A549 (cell line): ENCODE data around the gene LAMA2. TPM values are rescaled to one million over a fixed set of nuclear protein-coding genes. Genes with fewer than 3 reads are reported as not detected.

ENCODE experiments used
- ATAC-seq, 2 experiments: fragments of 200-7000 bp in 1 of 2; fragments of >200 bp in 1 of 2; cut with Nextera tagmentation in 1 of 2; cut with Tn5 transposase in 1 of 2; 3 replicates each; pipeline versions ENCODE4 v1.8.0 to v1.9.1; 2018 to 2020; ENCODE audit warnings: mild to moderate bottlenecking in 1 of 2, moderate library complexity in 1 of 2
- CTCF ChIA-PET: fragments of 300-600 bp; sonication (Branson Sonifier 250); formaldehyde crosslinking; extraction: SDS; loops from one replicate; lab custom pipeline; 2021; ENCODE audit warnings: antibody characterized with exemption, inconsistent platforms; lab: Yijun Ruan, JAX
- POLR2A ChIA-PET: fragments of 350-600 bp; formaldehyde crosslinking; extraction: SDS; loops from one replicate; lab custom pipeline; 2021; ENCODE audit warnings: antibody characterized with exemption, inconsistent platforms; lab: Yijun Ruan, JAX
- DNase-seq, 2 experiments: peaks; one replicate each; pipeline versions ENCODE4 v3.0.0 to v3.0.0-alpha.2; 2011 to 2016; ENCODE audit warnings: low read depth in 1 of 2, low spot score in 1 of 2
- FAIRE-seq: peaks from 2 replicates; lab custom pipeline; 2011; peaks lifted over from hg19 to GRCh38; lab: Jason Lieb, UNC
- H3K27ac ChIP-seq, 2 experiments: fragments of >200 bp; sonication (Bioruptor Twin); formaldehyde crosslinking; 3 replicates each; pipeline ENCODE4 v1.5.1; 2016 to 2017
- H3K4me1 ChIP-seq: fragments of >200 bp; sonication (Bioruptor Twin); formaldehyde crosslinking; 3 replicates; pipeline ENCODE4 v1.6.1; 2016
- H3K4me2 ChIP-seq: fragments of >200 bp; sonication (Bioruptor Twin); formaldehyde crosslinking; 3 replicates; pipeline ENCODE4 v1.6.1; 2016
- H3K4me3 ChIP-seq: fragments of >200 bp; sonication (Bioruptor Twin); formaldehyde crosslinking; 3 replicates; pipeline ENCODE4 v1.5.1; 2016
- H3K9me3 ChIP-seq: fragments of >200 bp; sonication (Bioruptor Twin); formaldehyde crosslinking; 3 replicates; pipeline ENCODE4 v1.6.1; 2016
- CEBPB ChIP-seq, 2 experiments: fragments of >200 bp in 1 of 2; sonication (Bioruptor Twin) in 1 of 2; formaldehyde crosslinking in 1 of 2; IDR thresholded peaks; 2 replicates each; pipeline ENCODE4 v1.6.1; 2012 to 2016
- CHD2 ChIP-seq: fragments of 150-350 bp; IDR thresholded peaks from 2 replicates; pipeline ENCODE4 v1.6.1; 2014; ENCODE audit warnings: low read length; ENCODE audit not compliant: partially characterized antibody
- EHF ChIP-seq: fragments of 250-450 bp; sonication (Bioruptor Pico); IDR thresholded peaks from 2 replicates; pipeline ENCODE4 v1.5.0; 2020; ENCODE audit warnings: mild to moderate bottlenecking
- EP300 ChIP-seq, 2 experiments: fragments of >200 bp; sonication (Bioruptor Twin); formaldehyde crosslinking; IDR thresholded peaks; 2 replicates in 1 of 2; 3 replicates in 1 of 2; pipeline ENCODE4 v1.6.1; 2016 to 2017
- ESRRA ChIP-seq: fragments of 150-350 bp; IDR thresholded peaks from 2 replicates; pipeline ENCODE4 v1.6.1; 2014; ENCODE audit warnings: mild to moderate bottlenecking, low read length, borderline replicate concordance
- FOSL2 ChIP-seq, 2 experiments: fragments of 450-650 bp in 1 of 2; fragments of >200 bp in 1 of 2; sonication (Bioruptor Twin) in 1 of 2; formaldehyde crosslinking; IDR thresholded peaks; 2 replicates each; pipeline versions ENCODE4 v1.5.0 to v1.6.1; 2016 to 2020; ENCODE audit warnings: mild to moderate bottlenecking in 1 of 2, moderate library complexity in 1 of 2
- GATA3 ChIP-seq: IDR thresholded peaks from 2 replicates; pipeline ENCODE4 v1.6.1; 2012; ENCODE audit warnings: borderline replicate concordance
- HOXB13 ChIP-seq: fragments of 250-450 bp; sonication (Bioruptor Pico); IDR thresholded peaks from 2 replicates; pipeline ENCODE4 v1.5.0; 2020; ENCODE audit warnings: low read depth, mild to moderate bottlenecking, moderate library complexity
- HOXB5 ChIP-seq: fragments of 250-450 bp; sonication (Bioruptor Pico); IDR thresholded peaks from 2 replicates; pipeline ENCODE4 v1.5.0; 2020; ENCODE audit warnings: mild to moderate bottlenecking, moderate library complexity
- JUNB ChIP-seq: fragments of >200 bp; sonication (Bioruptor Twin); formaldehyde crosslinking; IDR thresholded peaks from 2 replicates; pipeline ENCODE4 v1.6.1; 2016
- KDM5A ChIP-seq: fragments of 200-600 bp; sonication (generic); IDR thresholded peaks from 2 replicates; pipeline ENCODE4 v1.6.1; 2016; ENCODE audit warnings: antibody characterized with exemption, mild to moderate bottlenecking
- MYC ChIP-seq: IDR thresholded peaks from 2 replicates; pipeline ENCODE4 v1.6.1; 2012; ENCODE audit warnings: mild to moderate bottlenecking, inconsistent platforms, low read length, improper control_type of control experiment, borderline replicate concordance
- NFE2L2 ChIP-seq: fragments of 150-350 bp; conservative IDR thresholded peaks from 2 replicates; pipeline ENCODE4 v1.6.1; 2014; ENCODE audit warnings: low read length
- NPAS2 ChIP-seq: fragments of 250-450 bp; sonication (Bioruptor Pico); IDR thresholded peaks from 2 replicates; pipeline ENCODE4 v1.8.0; 2022; ENCODE audit warnings: mild to moderate bottlenecking, moderate library complexity, borderline replicate concordance
- PHF8 ChIP-seq: fragments of 200-600 bp; sonication (generic); IDR thresholded peaks from 2 replicates; pipeline ENCODE4 v1.6.1; 2016; ENCODE audit warnings: low read depth, mild to moderate bottlenecking, antibody characterized with exemption, moderate library complexity, borderline replicate concordance
- POLR2AphosphoS2 ChIP-seq: conservative IDR thresholded peaks from 2 replicates; pipeline ENCODE4 v1.6.1; 2012; ENCODE audit warnings: low read length, improper control_type of control experiment, inconsistent platforms
- RAD21 ChIP-seq, 2 experiments: fragments of >200 bp in 1 of 2; sonication (Bioruptor Twin) in 1 of 2; formaldehyde crosslinking in 1 of 2; IDR thresholded peaks in 1 of 2; conservative IDR thresholded peaks in 1 of 2; 2 replicates in 1 of 2; 3 replicates in 1 of 2; pipeline ENCODE4 v1.6.1; 2012 to 2018; ENCODE audit warnings: inconsistent platforms in 1 of 2
- RCOR1 ChIP-seq: fragments of 150-350 bp; IDR thresholded peaks from 2 replicates; pipeline ENCODE4 v1.6.1; 2014; ENCODE audit warnings: antibody characterized with exemption, low read length, low read depth
- RNF2 ChIP-seq: fragments of 200-600 bp; sonication (generic); IDR thresholded peaks from 2 replicates; pipeline ENCODE4 v1.6.1; 2016; ENCODE audit warnings: low read depth, mild to moderate bottlenecking, antibody characterized with exemption, moderate library complexity, borderline replicate concordance
- SMC3 ChIP-seq: fragments of >200 bp; sonication (Bioruptor Twin); formaldehyde crosslinking; IDR thresholded peaks from 3 replicates; pipeline ENCODE4 v1.6.1; 2018; ENCODE audit warnings: inconsistent platforms
- TFCP2L1 ChIP-seq: fragments of 250-450 bp; sonication (Bioruptor Pico); IDR thresholded peaks from 2 replicates; pipeline ENCODE4 v1.5.0; 2021; ENCODE audit warnings: mild to moderate bottlenecking
- ZC3H11A ChIP-seq: fragments of 450-650 bp; IDR thresholded peaks from 2 replicates; pipeline ENCODE4 v1.6.1; 2014; ENCODE audit warnings: antibody characterized with exemption, mild to moderate bottlenecking
- ZFP36 ChIP-seq: fragments of 450-650 bp; IDR thresholded peaks from 2 replicates; pipeline ENCODE4 v1.6.1; 2014; ENCODE audit warnings: borderline replicate concordance; ENCODE audit not compliant: partially characterized antibody
- ZNF302 ChIP-seq: fragments of 250-450 bp; sonication (Bioruptor Pico); IDR thresholded peaks from 2 replicates; pipeline ENCODE4 v1.9.0; 2021; ENCODE audit warnings: inconsistent platforms, mild to moderate bottlenecking, moderate library complexity
- WGBS: methylation state at CpG from one replicate; pipeline ENCODE4 v1.1.6; 2017; ENCODE audit errors: missing lambda C conversion rate; 5-methylcytosine and 5-hydroxymethylcytosine counted together
- polyA plus RNA-seq, 4 experiments: library from polyadenylated mRNA; depleted of rRNA in 3 of 4; stranded (reverse); fragments of >200 nt; fragmentation: RNase III in 1 of 4; extraction: RNeasy Plus Mini Kit Qiagen cat#74134 plus additional on column Dnase treatment in 1 of 4; gene quantifications; 2 replicates in 3 of 4; 3 replicates in 1 of 4; pipeline ENCODE4 v1.2.3, GENCODE V29; 2011 to 2017
- TF ChIP-seq, protein P1 (sequence below): fragments of >200 bp; sonication (Bioruptor Twin); formaldehyde crosslinking; IDR thresholded peaks from 2 replicates; pipeline ENCODE4 v1.6.1; 2016
- TF ChIP-seq, protein P2 (sequence below): fragments of >200 bp; sonication (Bioruptor Twin); formaldehyde crosslinking; IDR thresholded peaks from 3 replicates; pipeline ENCODE4 v1.5.1; 2016
- TF ChIP-seq, protein P3 (sequence below): IDR thresholded peaks from 2 replicates; pipeline ENCODE4 v1.6.1; 2012; ENCODE audit warnings: low read depth, borderline replicate concordance
- TF ChIP-seq, protein P4 (sequence below): IDR thresholded peaks from 2 replicates; pipeline ENCODE4 v1.6.1; 2012

Gene LAMA2
- polyA plus RNA-seq, 2 of the 4 experiments (the other 2 are of a cell fraction), result 0.21 to 1.3 TPM

DNA sequence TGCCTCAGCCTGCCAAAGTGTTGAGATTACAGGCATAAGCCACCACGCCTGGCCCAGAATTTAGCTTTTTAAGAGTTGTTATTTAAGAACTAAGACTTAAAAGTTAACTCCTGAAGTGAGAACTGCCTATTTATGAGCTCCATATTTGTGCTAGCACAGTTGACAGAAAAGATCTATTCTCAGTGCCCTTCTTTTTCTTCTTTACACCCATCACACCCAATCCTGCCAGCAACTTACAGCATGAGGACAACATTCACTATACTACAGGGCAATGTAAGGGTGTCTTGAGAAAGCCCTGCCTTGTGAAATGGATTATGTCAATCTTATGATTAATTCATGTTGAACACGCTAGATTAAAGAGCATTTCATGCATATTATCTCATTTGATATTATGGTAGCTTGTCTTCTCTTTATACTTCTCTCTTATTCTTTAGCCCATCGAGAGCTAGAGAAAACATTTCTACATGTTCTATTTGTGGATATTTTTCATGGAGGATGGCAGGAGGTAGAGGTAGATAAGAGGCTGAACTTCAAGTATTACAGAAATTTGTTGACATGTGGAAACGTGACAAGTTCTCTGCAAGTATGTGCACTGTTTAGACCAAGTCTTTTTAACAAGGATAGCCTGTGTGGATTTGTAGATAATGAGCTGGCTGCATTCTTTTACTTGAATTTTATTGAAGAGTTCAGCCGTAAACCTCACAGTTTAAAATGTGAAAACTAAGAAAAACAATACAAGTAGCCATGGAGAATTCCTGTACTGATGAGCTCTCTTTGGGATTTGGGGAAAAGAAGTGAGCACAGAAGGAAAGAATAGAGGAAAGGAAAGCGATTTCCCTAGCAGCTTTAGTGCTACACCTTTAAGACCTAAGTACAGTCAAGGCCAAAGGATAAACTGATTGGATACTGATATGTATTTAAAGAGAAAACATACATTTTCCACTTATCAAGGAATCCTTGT, 614.8 kb downstream of the LAMA2 start:
- peak overlapping the region; percentile 85 for H3K4me2 ChIP-seq
- peaks cover 53% of the 10 kb centered on the region for H3K4me1 ChIP-seq
- DNase-seq, result no peak
- TF ChIP-seq GATA3 (no peak), KDM5A (no peak), HOXB13 (no peak), EHF (CRISPR knock-in tag) (no peak), POLR2AphosphoS2 (no peak), EP300 (IDR thresholded peaks at IDR 0.05) (no peak), RNF2 (no peak)
- WGBS, result 74% methylated on average over 6 of the region's 6 CpGs
- no peaks in the 10 kb centered on the region for H3K9me3 ChIP-seq
- FAIRE-seq, result no peak
- H3K27ac ChIP-seq, result peak overlapping the region; percentile 42 to 48
- CTCF ChIA-PET, result interaction anchor here (0.7 to 1.4 kb wide), 3 partner anchors 77 to 101 kb away, joined by 3 to 6 read pairs (median 4); no protein-coding TSS in a partner anchor
- no peak overlapping the region for H3K4me3 ChIP-seq
- POLR2A ChIA-PET, result interaction anchor here (0.6 kb wide), 1 partner anchor 106 kb away, joined by 3 read pairs; no protein-coding TSS in a partner anchor
- no peak for ATAC-seq

DNA sequence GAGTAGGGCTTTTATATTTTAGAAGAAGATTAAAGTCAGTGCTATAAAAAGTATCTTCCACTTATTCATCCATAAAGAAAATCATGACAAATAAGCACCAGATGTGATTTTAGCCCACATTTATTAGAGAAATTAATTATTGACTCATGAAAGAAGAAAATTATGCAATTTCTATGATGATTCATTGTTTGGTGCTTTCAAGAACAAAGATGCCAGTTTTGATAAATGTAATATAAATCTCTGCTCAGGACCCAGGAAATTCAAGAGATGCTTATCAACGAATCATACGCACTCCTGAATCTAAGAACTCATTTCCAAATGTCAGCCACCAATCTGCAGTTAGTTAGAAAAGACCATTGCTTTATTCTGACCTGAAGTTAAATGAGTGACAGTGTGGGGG, 615.6 kb downstream of the LAMA2 start:
- ATAC-seq (no peak; a peak in 1 of 6 replicates), FAIRE-seq (no peak)
- POLR2A ChIA-PET, result no interaction called here

DNA sequence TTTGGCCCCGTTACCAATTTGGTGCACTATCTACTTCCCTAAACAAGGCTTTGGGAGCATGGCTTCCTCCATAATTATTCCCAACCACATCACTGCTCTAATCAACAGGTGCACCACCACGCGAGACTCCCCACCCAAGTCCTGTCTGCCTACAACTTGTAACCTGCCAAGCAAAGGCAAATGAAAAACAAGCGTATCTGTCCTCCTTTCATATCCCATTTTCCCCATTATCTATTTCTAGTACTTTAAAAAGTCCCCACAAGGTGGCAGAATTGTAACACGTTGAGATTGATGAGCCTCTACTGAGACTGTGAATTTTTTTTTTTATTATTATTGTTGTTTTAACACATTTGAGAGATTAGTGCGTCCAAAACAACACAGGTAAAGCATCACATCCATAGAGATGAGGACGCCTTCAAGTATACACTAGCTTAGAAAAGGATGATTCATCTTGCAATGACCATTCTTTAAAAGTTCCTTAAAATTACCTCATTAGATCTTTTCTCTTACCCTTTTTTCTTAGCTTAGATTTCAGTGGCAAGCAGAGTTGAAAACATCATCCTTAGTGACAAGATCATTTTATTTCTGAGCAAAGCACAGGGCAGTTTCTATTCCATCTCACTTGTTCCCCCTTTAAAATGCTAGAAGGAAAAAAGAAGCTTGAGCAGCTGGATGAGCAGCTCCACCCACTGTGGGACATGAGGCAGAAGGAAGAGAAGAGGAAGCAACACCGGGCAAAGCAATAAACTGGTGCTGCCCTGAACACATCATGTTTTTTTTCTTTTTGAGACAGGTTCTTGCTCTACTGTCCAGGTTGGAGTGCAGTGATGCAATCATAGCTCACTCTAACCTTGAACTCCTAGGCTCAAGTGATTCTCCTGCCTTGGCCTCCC, 616.3 kb downstream of the LAMA2 start:
- Histone ChIP-seq H3K4me2 (peak overlapping the region; percentile 85), H3K27ac (peak overlapping the region; percentile 66 to 83), H3K4me3 (peak overlapping the region; percentile 21; the same call in 1 of the 3 replicates), H3K9me3 (no peaks in the 10 kb centered on the region), H3K4me1 (peaks cover 41% of the 10 kb centered on the region)
- TF ChIP-seq, protein P1, sequence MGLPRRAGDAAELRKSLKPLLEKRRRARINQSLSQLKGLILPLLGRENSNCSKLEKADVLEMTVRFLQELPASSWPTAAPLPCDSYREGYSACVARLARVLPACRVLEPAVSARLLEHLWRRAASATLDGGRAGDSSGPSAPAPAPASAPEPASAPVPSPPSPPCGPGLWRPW, result no peak
- TF ChIP-seq MYC (no peak), ZNF302 (CRISPR knock-in tag) (no peak), RCOR1 (no peak), ZFP36 (no peak), NPAS2 (CRISPR knock-in tag) (no peak), ESRRA (no peak), SMC3 (peak; percentile 69), CEBPB (IDR thresholded peaks at IDR 0.05) (peak in 1 of 2 experiments; percentile 12; a peak in 2 of 4 replicates), CHD2 (no peak), EP300 (IDR thresholded peaks at IDR 0.05) (no peak), RAD21 (conservative IDR thresholded peaks at IDR 0.05 in 1 of 2, IDR thresholded peaks at IDR 0.05 in 1 of 2) (peak; percentile 80 to 82), TFCP2L1 (no peak), PHF8 (no peak), EHF (CRISPR knock-in tag) (no peak)
- TF ChIP-seq, protein P2, sequence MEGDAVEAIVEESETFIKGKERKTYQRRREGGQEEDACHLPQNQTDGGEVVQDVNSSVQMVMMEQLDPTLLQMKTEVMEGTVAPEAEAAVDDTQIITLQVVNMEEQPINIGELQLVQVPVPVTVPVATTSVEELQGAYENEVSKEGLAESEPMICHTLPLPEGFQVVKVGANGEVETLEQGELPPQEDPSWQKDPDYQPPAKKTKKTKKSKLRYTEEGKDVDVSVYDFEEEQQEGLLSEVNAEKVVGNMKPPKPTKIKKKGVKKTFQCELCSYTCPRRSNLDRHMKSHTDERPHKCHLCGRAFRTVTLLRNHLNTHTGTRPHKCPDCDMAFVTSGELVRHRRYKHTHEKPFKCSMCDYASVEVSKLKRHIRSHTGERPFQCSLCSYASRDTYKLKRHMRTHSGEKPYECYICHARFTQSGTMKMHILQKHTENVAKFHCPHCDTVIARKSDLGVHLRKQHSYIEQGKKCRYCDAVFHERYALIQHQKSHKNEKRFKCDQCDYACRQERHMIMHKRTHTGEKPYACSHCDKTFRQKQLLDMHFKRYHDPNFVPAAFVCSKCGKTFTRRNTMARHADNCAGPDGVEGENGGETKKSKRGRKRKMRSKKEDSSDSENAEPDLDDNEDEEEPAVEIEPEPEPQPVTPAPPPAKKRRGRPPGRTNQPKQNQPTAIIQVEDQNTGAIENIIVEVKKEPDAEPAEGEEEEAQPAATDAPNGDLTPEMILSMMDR, result peak; percentile 76
- TF ChIP-seq, protein P3, sequence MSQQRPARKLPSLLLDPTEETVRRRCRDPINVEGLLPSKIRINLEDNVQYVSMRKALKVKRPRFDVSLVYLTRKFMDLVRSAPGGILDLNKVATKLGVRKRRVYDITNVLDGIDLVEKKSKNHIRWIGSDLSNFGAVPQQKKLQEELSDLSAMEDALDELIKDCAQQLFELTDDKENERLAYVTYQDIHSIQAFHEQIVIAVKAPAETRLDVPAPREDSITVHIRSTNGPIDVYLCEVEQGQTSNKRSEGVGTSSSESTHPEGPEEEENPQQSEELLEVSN, result no peak
- TF ChIP-seq, protein P4, sequence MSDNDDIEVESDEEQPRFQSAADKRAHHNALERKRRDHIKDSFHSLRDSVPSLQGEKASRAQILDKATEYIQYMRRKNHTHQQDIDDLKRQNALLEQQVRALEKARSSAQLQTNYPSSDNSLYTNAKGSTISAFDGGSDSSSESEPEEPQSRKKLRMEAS, result no peak
- ChIA-PET POLR2A (no interaction called here), CTCF (interaction anchor here (0.6 to 1.3 kb wide), 9 partner anchors 12 to 867 kb away, joined by 3 to 8 read pairs (median 3); partner anchors contain the start of gene TMEM200A)
- 8% methylated on average over 8 of the region's 8 CpGs for WGBS
- peak; percentile 20 to 52 for DNase-seq
- FAIRE-seq, result no peak
- peak; percentile 70 to 86; a peak in 5 of 6 replicates for ATAC-seq

More for the DNA sequence above, 615.6 kb downstream of the LAMA2 start:
- Histone ChIP-seq H3K4me1 (peaks cover 47% of the 10 kb centered on the region), H3K27ac (peak overlapping the region; percentile 66 to 83), H3K4me2 (peak overlapping the region; percentile 85), H3K4me3 (peak overlapping the region; percentile 21; the same call in 1 of the 3 replicates), H3K9me3 (no peaks in the 10 kb centered on the region)
- WGBS, result 7% methylated on average over 2 of the region's 2 CpGs
- TF ChIP-seq PHF8 (no peak), ZC3H11A (no peak), FOSL2 (IDR thresholded peaks at IDR 0.05) (peak; percentile 49; the same call in 1 of the 2 replicates), FOSL2 (CRISPR knock-in tag; IDR thresholded peaks at IDR 0.05) (peak; percentile 25; the same call in 1 of the 2 replicates), NFE2L2 (no peak), HOXB5 (CRISPR knock-in tag) (no peak), GATA3 (peak; percentile 55), JUNB (peak; percentile 65), CEBPB (IDR thresholded peaks at IDR 0.05) (peak; percentile 51 to 56; a peak in 2 of 4 replicates), SMC3 (no peak), MYC (no peak)
- CTCF ChIA-PET, result interaction anchor here (0.7 to 1.4 kb wide), 3 partner anchors 76 to 100 kb away, joined by 3 to 6 read pairs (median 3); no protein-coding TSS in a partner anchor
- DNase-seq, result no peak
